DOHH2 (cell line): Measurements from ENCODE around the gene KISS1R.

Source experiments
- CTCF ChIP-seq: fragments of 200-600 bp; sonication (generic); IDR thresholded peaks from one replicate; pipeline ENCODE4 v1.5.1; 2014; ENCODE audit warnings: antibody characterized with exemption, mild to moderate bottlenecking, low read depth, low read length; ENCODE audit not compliant: poor library complexity, severe bottlenecking
- EZH2phosphoT487 ChIP-seq: fragments of 200-600 bp; sonication (generic); IDR thresholded peaks from 2 replicates; pipeline ENCODE4 v1.6.1; 2017; ENCODE audit warnings: borderline replicate concordance, mild to moderate bottlenecking, antibody characterized with exemption, low read length, moderate library complexity, mixed read lengths

DNA sequence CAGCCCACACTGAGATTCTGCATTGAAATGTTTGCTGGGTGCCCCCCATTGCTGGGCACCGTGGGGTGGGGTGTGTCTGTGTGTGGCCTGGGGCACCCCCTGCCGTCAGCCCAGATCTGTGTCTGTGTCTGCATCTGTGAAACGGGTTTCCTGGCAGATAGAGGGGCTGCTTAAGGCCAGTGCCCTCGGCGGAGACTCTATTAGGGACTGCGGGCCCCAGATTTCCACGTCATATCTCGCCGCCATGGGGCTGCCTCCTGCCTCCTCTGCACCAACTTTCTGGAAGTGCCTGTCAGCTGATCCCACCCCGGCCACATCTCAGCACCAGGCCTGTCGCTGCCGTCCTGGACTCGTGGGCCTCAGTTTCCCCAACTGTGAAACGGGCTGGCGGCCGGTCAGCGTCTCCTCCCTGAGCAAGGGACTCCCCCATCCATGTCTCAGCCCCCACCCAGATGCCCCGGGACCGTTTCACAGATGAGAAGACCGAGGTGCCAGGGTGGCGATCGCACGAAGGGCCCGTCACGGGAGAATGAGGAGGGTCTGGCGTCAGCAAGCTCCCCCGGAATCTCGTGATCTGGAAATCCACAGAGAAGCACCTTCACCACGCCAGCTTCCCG, 30.1 kb downstream of the KISS1R start:
- TF ChIP-seq CTCF (peak; percentile 16), EZH2phosphoT487 (no peak)
